Hematopoietic multipotent progenitor cell treated with erythropoietin and hydrocortisone succinate and interleukin-3 and kit ligand, for 17 days (in vitro differentiated cells): ENCODE results near the gene PLEKHM3.
"Not testable (repeated sequence)": the region's sequence is repeated elsewhere in the genome, so short reads cannot be mapped to it uniquely, and the experiment has no call there.

Source experiments
- DNase-seq: peaks from one replicate; pipeline ENCODE4 v3.0.0-alpha.2; 2015; ENCODE audit warnings: low spot score

PLEKHM3 gene

GRCh38 chr2:207926133-207926988 is 99.0 kb downstream of the PLEKHM3 start:
- DNase-seq: no peak

- DNase-seq: no peak
Measured at GRCh38 chr2:207925601-207926000, 99.7 kb downstream of the PLEKHM3 start.

DNA sequence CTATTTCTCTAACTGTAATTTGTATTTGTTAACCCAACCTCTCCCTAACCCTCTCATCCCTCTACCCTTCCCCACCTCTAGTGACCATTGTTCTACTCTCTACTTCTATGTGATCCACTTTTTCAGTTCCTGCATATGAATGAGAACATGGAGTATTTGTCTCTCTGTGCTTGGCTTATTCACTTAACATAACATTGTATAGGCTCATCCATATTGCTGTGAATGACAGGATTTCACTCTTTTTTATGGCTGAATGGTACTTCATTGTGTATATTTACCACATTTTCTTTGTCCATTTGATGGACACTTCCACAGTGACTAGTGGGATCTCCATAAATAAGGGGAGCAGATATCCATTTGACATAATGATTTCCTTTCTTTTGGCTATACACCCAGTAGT is 103.7 kb downstream of the PLEKHM3 start:
- DNase-seq: no peak

DNA sequence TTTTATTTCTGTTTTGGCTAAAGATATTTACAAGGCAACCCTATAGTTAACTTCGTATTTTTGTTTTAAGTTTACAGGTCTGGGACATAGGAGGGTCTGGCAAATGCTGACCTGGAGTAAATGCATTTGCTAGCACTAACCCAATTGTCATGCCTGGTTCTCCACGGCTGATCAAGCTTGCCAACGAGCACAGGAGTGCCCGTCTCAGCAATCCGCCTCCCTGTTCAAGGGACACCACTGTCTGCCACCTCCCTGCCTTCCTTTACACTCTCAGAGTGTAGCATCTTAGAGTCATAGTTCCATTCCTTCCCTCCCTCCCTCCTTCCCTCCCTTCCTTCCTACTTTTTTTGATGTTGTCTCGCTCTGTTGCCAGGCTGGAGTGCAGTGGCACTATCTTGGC is 104.6 kb downstream of the PLEKHM3 start:
- no peak for DNase-seq

GRCh38 chr2:207920321-207920720 is 105.0 kb downstream of the PLEKHM3 start:
- DNase-seq: no peak

DNA sequence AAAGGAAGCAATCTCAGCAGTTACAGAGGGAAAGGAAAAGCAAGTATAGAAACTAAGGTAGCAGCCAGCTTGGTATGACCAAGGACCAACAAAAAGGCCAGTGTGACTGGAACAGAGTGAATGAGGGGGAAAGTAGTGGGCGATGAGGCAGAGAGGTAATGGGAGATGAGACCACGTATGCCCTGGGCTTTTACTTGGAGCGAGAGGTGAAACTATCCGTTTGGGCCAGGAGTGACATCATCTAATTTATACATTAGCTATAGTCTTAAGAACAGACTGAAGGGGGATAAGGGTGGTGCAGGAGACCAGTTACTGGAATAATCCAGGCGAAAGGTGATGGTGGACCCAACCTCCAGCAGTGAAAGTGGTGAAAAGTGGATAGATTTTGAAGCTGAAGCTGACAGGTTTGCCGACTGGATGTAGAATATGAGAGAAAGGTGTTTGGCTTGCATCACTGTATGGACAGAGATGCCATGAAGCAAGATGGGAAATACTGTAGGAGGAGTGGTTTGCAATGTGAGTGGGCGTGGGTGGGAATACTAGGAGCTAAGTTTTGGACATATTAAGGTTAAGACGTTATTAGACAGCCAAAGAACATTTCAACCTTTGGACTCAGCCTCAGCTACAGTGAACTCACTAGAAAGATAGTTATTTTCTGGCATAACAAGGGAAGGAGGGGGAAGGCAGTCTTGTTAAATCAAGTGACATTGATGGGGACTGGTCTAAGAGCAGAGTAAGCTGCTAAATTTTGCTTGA is 106.0 kb downstream of the PLEKHM3 start:
- DNase-seq: no peak

- DNase-seq: no peak
Measured at GRCh38 chr2:207914716-207915115, 110.6 kb downstream of the PLEKHM3 start.

GRCh38 chr2:207913772-207914358 is 111.5 kb downstream of the PLEKHM3 start:
- no peak for DNase-seq

- no peak for DNase-seq
Measured at GRCh38 chr2:207911856-207912255, 113.5 kb downstream of the PLEKHM3 start.

GRCh38 chr2:207911215-207911614 is 114.1 kb downstream of the PLEKHM3 start:
- DNase-seq: no peak

DNA sequence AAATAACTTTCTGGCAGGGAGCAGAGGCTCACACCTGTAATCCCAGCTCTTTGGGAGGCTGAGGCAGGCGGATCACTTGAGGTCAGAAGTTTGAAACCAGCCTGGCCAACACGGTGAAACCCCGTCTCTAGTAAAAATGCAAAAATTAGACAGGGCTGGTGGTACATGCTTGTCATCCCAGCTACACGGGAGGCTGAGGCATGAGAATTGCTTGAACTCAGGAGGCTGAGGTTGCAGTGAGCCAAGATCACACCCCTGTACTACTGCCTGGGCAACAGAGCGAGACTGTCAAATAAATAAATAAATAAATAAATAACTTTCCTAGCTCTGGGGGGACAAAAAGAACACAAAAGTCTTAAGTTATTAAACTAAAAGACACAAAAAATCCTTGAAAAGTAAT is 118.8 kb downstream of the PLEKHM3 start:
- not testable (repeated sequence) for DNase-seq

DNA sequence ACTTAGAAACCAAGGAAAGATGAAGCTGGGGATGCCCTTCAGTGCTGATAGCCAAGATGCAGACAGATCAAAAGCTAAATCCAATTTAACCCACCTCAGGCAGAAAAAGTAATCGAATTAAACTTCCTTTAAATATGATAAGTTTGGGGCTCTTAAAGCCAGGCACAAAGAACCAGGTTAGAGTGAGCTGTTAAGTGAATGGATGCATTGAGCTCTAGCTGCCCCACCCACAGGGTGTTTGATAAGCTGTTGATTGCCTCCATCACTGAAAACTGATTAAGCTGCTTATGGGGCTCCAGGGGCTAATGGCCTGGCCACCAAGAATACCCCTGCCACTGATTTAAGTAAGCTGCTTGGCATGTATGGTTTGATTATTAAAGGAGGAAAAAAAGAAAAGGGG is 119.8 kb downstream of the PLEKHM3 start:
- no peak for DNase-seq

- DNase-seq: no peak
Measured at GRCh38 chr2:207903236-207903635, 122.1 kb downstream of the PLEKHM3 start.

DNA sequence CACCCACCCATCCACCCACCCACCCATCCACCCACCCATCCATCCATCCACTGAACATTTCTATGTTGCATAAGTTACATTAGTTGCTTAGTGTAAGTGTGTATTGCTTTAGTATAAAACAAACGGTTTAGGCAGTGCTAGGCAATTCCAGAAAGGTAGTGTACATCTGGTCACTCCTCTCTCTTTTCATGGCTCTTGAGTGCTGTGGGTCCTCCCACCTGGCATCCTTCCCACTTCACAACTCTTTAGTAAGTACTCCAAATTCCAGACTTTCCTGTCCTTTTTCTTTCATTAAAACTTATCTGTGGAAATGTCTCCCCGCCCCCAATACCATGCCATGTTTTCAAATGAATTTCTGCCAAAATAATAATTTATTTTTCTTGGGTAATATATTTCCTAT is 122.5 kb downstream of the PLEKHM3 start:
- DNase-seq: no peak

DNA sequence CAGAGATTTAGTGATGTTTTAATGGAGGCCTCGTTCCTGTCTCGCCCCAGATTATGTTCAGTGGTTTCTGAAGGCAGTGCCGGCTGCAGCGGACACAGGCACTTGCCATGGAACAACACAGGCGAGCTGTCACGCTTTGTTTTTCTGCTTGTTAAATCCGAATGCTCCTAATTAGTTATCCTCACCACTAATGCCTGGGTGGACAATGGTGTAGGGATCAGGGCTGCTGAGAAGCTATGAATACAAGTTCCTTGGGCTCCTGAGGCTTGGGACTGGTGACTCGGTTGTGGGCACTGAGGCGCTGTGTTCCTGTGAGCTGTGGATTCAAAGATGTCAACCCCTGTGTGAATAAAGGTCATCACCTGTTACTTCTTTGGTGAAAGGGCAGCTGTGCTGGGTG is 123.5 kb downstream of the PLEKHM3 start:
- no peak for DNase-seq

- DNase-seq: no peak
Measured at GRCh38 chr2:207901401-207901800, 123.9 kb downstream of the PLEKHM3 start.

DNA sequence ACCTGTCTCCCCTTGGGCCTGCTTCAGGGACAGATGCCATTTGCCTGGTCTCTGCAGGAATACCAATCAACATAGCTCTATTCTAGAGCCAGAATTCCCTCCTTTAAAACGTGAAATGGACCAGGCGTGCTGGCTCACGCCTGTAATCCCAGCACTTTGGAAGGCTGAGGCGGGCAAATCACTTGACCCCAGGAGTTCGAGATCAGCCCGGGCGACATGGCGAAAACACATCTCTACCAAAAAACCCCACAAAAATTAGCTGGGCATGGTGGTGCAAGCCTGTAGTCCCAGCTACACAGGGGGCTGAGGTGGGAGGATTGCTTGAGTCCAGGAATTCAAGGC is 127.0 kb downstream of the PLEKHM3 start:
- DNase-seq: no peak

DNA sequence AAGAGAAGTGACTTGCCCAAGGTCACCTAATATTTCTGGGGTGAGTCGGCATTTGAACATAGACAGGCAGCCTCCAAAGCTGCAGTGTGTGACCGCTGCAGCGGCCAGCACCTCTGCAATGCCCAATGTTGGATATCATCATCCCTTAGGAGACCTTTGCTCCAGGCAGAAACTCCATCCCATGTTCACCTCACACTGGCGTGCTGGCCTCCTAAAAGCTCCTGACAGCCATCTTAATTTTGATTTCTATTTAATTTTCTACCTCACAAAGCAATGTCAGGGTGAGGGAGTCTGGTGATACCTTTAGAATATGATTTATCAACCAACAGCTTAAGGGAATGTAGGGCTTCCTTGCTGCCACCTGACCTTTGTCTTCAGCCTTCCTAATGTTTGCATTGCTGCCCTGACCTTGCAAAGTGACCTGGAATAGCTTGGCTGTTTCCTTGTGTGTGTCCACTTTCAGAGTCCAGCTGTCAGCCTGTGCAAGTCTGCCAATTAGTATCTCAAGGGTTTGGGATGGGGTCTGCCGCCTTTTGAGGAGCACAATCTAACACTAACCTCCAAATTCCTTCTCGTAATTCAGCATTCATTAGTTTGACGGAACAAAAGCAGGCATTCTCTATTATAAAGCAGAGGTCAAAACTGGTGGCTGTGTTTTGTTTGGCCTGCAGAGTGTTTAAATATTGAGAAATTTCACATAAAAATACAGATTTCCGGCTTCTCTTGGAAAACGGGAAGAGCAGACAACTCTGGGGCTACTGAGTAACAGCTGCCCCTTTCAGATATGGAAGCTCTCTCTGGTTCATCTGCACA is 127.6 kb downstream of the PLEKHM3 start:
- no peak for DNase-seq

DNA sequence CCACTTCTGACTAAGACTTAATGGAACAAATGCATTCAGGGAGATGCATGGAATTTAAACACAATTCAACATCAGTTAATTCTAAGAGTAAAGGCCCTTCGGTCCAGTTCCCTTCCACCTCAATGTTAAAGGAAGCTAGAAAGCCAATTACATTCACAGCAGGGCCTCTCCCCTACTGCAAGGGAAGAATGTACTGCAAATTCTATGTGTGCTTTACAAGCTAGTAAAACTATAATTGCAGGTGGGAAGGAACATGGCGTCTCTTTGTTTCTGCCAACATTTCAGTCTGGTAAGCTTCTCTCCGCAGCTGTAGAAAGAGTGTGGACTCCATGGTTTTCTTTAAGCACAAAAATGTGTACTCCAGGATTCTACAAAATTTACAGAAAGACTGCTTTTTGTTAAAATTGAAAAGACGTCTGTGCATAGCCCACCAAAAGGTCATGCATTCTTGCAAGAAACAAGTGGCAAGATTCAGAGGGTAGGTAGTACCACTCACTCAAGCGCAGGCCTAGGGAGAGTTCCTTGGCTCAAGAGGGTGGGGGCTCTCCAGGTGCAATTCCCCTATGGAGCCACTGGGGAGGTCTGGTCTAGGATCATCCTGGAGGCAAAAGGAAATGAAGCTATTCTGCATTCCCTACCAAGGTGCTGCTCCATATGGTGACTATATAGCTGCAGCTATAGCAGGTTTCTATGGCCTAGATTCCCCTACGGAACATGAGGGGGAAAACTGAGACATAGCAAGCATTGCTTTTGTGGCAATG is 128.6 kb downstream of the PLEKHM3 start:
- DNase-seq: no peak

DNA sequence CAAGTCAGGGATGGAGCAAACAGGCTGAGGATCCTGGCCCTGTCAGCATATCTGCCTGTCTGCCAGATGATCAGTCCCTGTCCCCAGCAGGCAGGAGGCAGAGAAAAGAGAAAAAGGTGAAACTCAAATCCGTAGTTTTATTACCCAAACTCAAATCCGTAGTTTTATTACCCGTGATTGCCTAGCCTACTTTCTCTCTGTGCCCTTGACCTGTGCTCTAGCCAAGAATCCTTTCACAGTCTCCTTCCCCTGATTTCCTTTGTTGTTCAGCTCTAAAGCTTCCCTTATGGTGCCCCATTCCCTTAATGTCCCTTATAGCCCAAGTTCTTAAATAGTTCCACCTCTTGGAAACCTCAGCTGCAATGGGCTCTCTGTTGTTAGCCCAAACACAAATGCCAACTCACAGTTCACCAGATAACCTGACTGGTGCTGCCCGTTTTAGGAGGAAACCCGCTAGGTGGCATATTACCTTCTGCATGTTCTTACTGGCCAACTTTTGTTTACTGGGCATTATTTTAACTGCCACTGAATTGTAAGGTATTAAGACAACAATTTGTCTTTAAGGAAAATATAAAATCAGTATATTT is 130.0 kb downstream of the PLEKHM3 start:
- DNase-seq: no peak
